T-helper 1 cell treated with Interleukin-12 subunit alpha and Interleukin-12 subunit beta and Interleukin-4 antibody, amounts not matched to agents 30 μg/mL and 1 μg/mL, for 36 hours (primary cell): ENCODE measurements around the gene FOLR3.
"Not testable (repeated sequence)": the region's sequence is repeated elsewhere in the genome, so short reads cannot be mapped to it uniquely, and the experiment has no call there.

Experiments
- H3K27ac Mint-ChIP-seq: one replicate; pipeline ENCODE4 v1.8.0; 2021; ENCODE audit warnings: mild to moderate bottlenecking, mixed read lengths
- H3K27me3 Mint-ChIP-seq: one replicate; pipeline ENCODE4 v1.8.0; 2021; ENCODE audit warnings: low read depth, mixed read lengths
- H3K36me3 Mint-ChIP-seq: one replicate; pipeline ENCODE4 v1.8.0; 2021; ENCODE audit warnings: low read depth, mixed read lengths
- H3K4me1 Mint-ChIP-seq: one replicate; pipeline ENCODE4 v1.8.0; 2021; ENCODE audit warnings: low read depth, mixed read lengths
- H3K4me3 Mint-ChIP-seq: one replicate; pipeline ENCODE4 v1.8.0; 2021; ENCODE audit warnings: mild to moderate bottlenecking, moderate library complexity, mixed read lengths
- H3K9me3 Mint-ChIP-seq: one replicate; pipeline ENCODE4 v1.8.0; 2021; ENCODE audit warnings: mixed read lengths

Gene FOLR3

GRCh38 chr11:72164187-72164586 lies 28.7 kb downstream of the FOLR3 start:
- H3K4me1 Mint-ChIP-seq, H3K27ac Mint-ChIP-seq, H3K4me3 Mint-ChIP-seq, H3K9me3 Mint-ChIP-seq, H3K36me3 Mint-ChIP-seq: not testable (repeated sequence)
- H3K27me3 Mint-ChIP-seq, result peaks cover 18% of the 10 kb centered on the region

- H3K27ac Mint-ChIP-seq, H3K4me1 Mint-ChIP-seq, H3K4me3 Mint-ChIP-seq, H3K9me3 Mint-ChIP-seq, H3K36me3 Mint-ChIP-seq: not testable (repeated sequence)
- H3K27me3 Mint-ChIP-seq, result peaks cover 11% of the 10 kb centered on the region
Measured at GRCh38 chr11:72169046-72169555, 33.6 kb downstream of the FOLR3 start.

DNA sequence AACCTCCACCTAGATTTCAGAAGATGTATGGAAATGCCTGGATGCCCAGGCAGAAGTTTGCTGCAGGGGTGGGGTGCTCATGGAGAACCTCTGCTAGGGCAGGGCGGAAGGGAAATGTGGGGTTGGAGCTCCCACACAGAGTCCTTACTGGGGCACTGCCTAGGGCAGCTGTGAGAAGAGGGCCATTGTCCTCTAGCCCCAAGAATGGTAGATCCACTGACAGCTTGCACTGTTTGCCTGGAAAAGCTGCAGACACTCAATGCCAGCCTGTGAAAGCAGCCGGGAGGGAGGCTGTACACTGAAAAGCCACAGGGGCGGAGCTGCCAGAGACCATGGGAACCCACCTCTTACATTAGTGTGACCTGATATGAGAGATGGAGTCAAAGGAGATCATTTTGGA lies 34.2 kb downstream of the FOLR3 start:
- not testable (repeated sequence) for H3K27ac Mint-ChIP-seq, H3K4me3 Mint-ChIP-seq, H3K36me3 Mint-ChIP-seq, H3K4me1 Mint-ChIP-seq, H3K9me3 Mint-ChIP-seq
- H3K27me3 Mint-ChIP-seq, result peaks cover 11% of the 10 kb centered on the region

DNA sequence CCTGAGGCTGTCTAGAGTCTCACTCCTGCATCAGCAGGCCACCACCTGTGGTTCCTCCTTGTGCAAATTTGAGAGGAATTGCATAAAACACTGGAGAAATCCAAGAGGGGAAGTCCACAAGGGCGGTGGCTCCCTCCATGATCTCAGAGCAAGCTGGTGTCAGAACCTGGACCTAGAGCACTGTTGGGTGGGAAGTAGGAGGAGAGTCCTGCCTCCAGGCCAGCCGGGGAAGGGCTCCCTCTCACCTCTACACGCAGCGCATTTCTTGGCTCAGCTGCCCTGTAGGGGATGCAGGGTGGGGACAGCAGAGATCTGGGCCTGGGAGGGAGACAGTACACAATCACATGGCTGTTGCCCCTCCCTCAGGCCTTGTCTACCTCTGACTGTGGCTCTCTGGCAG lies 36.5 kb downstream of the FOLR3 start:
- H3K4me1 Mint-ChIP-seq, H3K27ac Mint-ChIP-seq, H3K9me3 Mint-ChIP-seq, H3K4me3 Mint-ChIP-seq, H3K36me3 Mint-ChIP-seq: not testable (repeated sequence)
- peaks cover 11% of the 10 kb centered on the region for H3K27me3 Mint-ChIP-seq

DNA sequence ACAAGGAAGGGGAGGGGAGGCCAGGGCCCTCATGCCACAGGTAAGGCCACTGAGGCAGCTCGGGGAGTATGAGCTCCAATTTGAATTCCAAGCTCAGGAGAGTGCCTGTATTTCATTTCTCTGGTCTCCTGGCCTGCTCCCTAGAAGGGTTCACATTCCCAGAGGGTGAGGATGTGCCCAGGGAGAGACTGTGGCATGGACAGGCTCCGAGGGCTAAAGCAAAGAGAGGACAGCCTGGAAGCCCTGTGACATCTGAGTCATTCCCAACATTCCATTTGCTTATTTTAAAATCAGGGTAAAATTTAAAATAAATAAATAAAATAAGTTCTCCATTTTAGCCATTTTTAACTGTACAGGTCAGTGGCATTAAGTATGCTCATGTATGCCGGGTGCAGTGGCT lies 37.8 kb downstream of the FOLR3 start:
- H3K27ac Mint-ChIP-seq, result no peak overlapping the region
- H3K27me3 Mint-ChIP-seq, result peaks cover 8% of the 10 kb centered on the region
- H3K4me1 Mint-ChIP-seq, result peaks cover 2% of the 10 kb centered on the region
- no peaks in the 10 kb centered on the region for H3K36me3 Mint-ChIP-seq
- H3K9me3 Mint-ChIP-seq, result no peaks in the 10 kb centered on the region
- no peak overlapping the region for H3K4me3 Mint-ChIP-seq

DNA sequence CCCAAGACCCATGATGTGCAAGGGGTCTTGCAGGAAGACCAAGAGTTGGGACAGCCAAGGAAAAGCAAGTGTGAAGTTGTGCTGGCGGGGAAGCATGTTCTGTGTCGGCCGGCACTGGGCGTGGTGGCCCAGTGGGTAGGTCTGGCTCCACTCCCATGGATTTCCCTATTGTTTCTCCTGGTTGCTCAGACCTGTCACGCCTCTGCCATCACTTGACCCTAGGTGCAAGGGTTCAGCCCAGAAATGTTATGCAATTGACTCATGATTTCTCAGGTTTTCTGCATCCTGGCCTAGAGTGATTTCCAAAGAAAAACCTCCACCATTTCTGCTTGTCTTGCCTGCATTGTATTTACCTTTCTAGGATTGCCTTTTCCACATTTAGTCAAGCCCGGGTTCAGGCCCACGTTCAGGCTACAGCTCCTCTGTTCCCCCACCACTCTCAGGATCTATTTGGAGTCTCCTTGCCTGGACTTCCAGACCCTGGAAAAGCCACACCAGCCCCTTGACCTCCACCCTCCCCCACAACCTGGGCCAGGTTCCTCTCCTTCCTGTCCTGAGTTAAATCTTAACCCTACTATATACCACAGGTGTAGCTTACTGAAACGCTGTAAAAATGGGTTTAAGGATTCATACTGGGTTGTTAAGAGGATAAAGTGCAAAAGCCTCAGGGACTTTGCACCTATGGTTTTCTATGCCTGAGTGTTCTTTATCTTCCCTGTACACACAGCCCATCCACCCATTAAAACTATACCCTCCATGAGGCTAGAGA lies 39.0 kb downstream of the FOLR3 start:
- no peaks in the 10 kb centered on the region for H3K9me3 Mint-ChIP-seq
- peaks cover 8% of the 10 kb centered on the region for H3K27me3 Mint-ChIP-seq
- peaks cover 2% of the 10 kb centered on the region for H3K4me1 Mint-ChIP-seq
- no peak overlapping the region for H3K4me3 Mint-ChIP-seq
- no peaks in the 10 kb centered on the region for H3K36me3 Mint-ChIP-seq
- no peak overlapping the region for H3K27ac Mint-ChIP-seq

DNA sequence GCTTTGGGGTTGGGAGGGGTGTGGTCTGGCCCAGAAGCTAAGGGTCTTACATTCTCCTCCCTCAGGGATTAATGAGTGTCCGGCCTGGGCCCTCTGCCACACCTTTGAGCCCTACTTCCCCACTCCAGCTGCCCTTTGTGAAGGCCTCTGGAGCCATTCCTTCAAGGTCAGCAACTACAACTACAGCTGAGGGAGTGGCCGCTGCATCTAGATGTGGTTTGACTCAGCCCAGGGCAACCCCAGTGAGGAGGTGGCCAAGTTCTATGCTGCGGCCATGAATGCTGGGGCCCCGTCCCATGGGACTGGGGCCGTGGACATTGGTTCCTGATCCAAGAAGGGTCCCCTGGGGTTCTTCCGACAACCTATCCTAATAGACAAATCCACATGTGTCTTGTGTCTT lies 42.1 kb downstream of the FOLR3 start:
- H3K4me1 Mint-ChIP-seq, result no peaks in the 10 kb centered on the region
- no peaks in the 10 kb centered on the region for H3K36me3 Mint-ChIP-seq
- H3K9me3 Mint-ChIP-seq, result no peaks in the 10 kb centered on the region
- H3K27me3 Mint-ChIP-seq, result peaks cover 17% of the 10 kb centered on the region
- no peak overlapping the region for H3K27ac Mint-ChIP-seq
- H3K4me3 Mint-ChIP-seq, result no peak overlapping the region

DNA sequence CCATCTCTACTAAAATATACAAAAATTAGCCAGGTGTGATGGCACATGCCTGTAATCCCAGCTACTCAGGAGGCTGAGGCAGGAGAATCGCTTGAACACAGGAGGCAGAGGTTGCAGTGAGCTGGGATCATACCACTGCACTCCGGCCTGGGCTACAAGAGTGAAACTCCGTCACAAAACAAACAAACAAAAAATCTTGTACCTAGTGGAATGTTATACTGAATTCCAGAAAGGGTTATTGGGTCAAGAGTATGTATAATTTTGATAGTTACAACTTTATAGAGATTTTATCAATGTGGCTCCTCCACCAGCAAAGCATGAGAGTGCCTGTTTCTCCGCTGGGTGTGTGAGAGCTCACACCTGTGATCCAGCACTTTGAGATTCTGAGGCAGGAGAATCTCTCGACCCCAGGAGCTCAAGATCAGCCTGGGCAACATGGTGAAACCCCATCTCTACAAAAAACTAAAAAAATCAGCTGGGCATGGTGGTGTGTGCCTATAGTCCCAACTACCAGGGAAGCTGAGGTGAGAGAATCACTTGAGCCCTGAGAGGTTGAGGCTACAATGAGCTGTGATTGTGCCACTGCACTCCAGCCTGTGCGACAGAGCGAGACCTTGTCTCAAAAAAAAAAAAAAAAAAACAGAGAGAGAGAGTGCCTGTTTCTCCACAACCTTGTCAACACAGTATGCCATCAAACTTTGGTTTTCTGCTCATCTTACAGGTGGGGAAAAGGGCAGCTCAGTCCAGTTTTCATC lies 43.7 kb downstream of the FOLR3 start:
- Mint-ChIP-seq H3K36me3 (no peaks in the 10 kb centered on the region), H3K27ac (no peak overlapping the region), H3K9me3 (no peaks in the 10 kb centered on the region), H3K4me3 (no peak overlapping the region), H3K4me1 (peaks cover 2% of the 10 kb centered on the region), H3K27me3 (peaks cover 19% of the 10 kb centered on the region)

- Mint-ChIP-seq H3K27ac (no peak overlapping the region), H3K4me3 (no peak overlapping the region), H3K4me1 (peaks cover 2% of the 10 kb centered on the region), H3K9me3 (no peaks in the 10 kb centered on the region), H3K36me3 (no peaks in the 10 kb centered on the region), H3K27me3 (peaks cover 19% of the 10 kb centered on the region)
Measured at GRCh38 chr11:72179804-72180396, 44.4 kb downstream of the FOLR3 start.

DNA sequence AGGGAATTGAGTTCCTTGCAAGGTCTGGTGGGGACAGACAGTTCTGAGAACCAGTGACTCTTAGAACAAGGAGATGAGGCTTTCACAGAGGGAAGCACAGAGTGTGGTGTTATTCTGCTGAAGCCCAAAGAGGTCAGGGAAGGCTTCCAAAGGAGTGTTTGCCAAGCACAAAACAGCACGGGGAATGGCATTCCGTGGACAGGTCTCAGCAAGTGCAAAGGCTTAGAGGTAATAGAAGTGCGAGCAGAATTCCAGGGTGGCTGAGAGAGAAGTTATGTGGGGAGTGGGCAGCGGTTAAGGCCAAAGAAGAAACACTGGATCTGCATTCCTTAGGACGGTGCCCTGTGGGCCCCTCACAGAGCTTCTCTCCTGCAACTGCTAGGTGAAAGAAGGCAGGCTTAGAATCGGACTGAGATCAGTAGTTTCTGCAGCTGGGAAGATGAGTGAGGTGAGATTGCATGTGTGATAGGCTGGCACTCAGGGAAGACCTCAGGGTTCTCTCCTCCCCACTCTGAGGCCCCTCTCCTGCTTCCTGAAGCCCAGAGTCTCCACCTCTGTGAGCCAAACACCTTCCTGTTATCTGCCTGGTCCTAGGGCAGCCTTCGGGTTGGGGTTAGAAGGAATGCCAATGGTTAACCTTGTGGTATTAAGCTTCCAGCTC lies 45.5 kb downstream of the FOLR3 start:
- not testable (repeated sequence) for H3K4me1 Mint-ChIP-seq, H3K27ac Mint-ChIP-seq, H3K36me3 Mint-ChIP-seq, H3K9me3 Mint-ChIP-seq, H3K4me3 Mint-ChIP-seq
- peaks cover 19% of the 10 kb centered on the region for H3K27me3 Mint-ChIP-seq

GRCh38 chr11:72181553-72181958 lies 46.0 kb downstream of the FOLR3 start:
- H3K4me1 Mint-ChIP-seq, H3K36me3 Mint-ChIP-seq, H3K27ac Mint-ChIP-seq, H3K9me3 Mint-ChIP-seq, H3K4me3 Mint-ChIP-seq: not testable (repeated sequence)
- peaks cover 19% of the 10 kb centered on the region for H3K27me3 Mint-ChIP-seq

- no peak overlapping the region for H3K4me3 Mint-ChIP-seq
- peaks cover 4% of the 10 kb centered on the region for H3K27me3 Mint-ChIP-seq
- H3K36me3 Mint-ChIP-seq, result no peaks in the 10 kb centered on the region
- peaks cover 1% of the 10 kb centered on the region for H3K4me1 Mint-ChIP-seq
- no peak overlapping the region for H3K27ac Mint-ChIP-seq
- no peaks in the 10 kb centered on the region for H3K9me3 Mint-ChIP-seq
Measured at GRCh38 chr11:72188267-72188666, 52.7 kb downstream of the FOLR3 start.
